Hepatocyte (in vitro differentiated cells): ENCODE measurements around the gene SLC25A45.

Experiments
- CTCF ChIP-seq: fragments of 200-600 bp; sonication (generic); IDR thresholded peaks from 2 replicates; pipeline ENCODE4 v1.5.1; 2016; ENCODE audit warnings: antibody characterized with exemption, mild to moderate bottlenecking; ENCODE audit not compliant: poor library complexity
- EZH2 ChIP-seq: fragments of 200-600 bp; sonication (generic); IDR thresholded peaks from 2 replicates; pipeline ENCODE4 v1.6.1; 2016; ENCODE audit warnings: antibody characterized with exemption, mild to moderate bottlenecking, borderline replicate concordance
- EZH2phosphoT487 ChIP-seq: fragments of 200-600 bp; sonication (generic); IDR thresholded peaks from one replicate; pipeline ENCODE4 v1.6.1; 2018; ENCODE audit warnings: antibody characterized with exemption, mild to moderate bottlenecking, low read depth, moderate library complexity; ENCODE audit not compliant: unreplicated experiment, severe bottlenecking

GRCh38 chr11:65329478-65329877 lies 53.0 kb downstream of the SLC25A45 start:
- TF ChIP-seq CTCF = no peak
- TF ChIP-seq EZH2 = no peak
- no peak for TF ChIP-seq EZH2phosphoT487
